Measurements from ENCODE around the gene PCGF3.

PCGF3 gene

GRCh38 chr4:681736-682451 lies 23.7 kb upstream of the PCGF3 start:
- TF ChIP-seq CTCF (conservative IDR thresholded peaks at IDR 0.05): no peak
- no peak for TF ChIP-seq ZFX (IDR thresholded peaks at IDR 0.05)
- H3K27ac ChIP-seq: peak overlapping the region; percentile 33

DNA sequence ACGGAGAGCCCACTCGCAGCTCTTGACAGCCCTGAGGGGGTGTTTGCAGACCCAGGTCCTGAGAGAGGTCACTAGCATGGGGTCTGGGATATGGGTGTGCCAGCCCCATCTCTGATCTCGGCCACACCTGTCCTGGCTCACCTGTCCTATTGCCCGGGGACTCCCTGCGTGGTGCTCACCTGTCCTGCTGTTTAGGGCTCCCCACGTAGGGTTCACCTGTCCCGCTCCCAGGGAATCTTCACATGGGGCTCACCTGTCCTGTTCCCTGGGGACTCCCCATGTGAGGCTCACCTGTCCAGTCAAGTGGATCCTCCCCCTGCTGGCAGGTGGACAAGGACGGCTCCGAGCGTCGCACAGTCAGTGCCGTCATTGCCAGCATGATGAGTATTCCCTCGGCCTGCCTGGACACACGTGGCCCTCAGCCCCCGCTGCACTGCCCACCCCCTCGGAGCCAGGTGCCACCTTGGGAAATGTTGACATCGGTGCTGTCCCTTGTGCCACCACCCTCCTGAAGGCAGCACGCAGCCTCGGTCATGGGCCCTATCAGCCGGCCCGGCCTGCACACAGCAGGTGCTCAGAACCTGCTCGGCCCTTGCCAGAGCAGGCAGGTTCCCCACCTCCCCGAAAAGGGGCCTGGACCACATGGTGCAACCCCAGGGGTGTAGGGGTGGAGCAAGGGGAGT lies 23.0 kb upstream of the PCGF3 start:
- TF ChIP-seq ZFX (IDR thresholded peaks at IDR 0.05) (no peak), CTCF (conservative IDR thresholded peaks at IDR 0.05) (no peak)
- H3K27ac ChIP-seq: peak overlapping the region; percentile 33

DNA sequence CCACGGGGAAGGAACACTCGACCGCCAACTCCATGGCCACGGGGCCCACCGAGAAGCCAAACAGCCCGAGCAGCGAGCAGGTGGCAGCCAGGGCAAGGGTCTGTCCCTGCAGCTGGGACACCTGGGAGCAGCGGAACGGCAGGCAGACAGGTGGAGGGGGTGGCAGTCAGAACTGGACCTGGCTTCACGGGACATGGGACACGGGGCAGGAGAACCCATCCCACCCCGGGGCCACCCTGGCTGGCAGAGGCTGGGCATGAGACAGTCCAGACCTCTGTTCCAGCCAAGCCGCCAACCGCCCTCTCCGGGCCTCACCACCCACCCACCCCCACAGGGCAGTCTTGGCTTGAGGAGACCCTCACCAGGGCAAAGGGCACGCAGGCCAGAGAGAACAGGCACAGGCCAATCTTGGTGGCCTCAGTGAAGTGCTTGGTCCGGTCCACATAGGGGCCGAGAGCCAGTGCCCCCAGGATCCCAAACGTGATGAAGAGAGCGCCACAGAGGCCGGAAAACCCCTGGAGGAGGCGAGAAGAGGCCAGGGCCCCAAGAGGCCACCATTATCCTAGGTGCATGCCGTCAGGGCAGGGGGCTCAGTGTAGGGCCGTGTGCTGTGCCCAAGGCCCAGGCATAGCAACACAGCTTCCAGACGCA lies 22.3 kb upstream of the PCGF3 start:
- H3K27ac ChIP-seq: peak overlapping the region; percentile 33; the same call in 1 of the 2 replicates
- TF ChIP-seq CTCF (conservative IDR thresholded peaks at IDR 0.05) (no peak), ZFX (IDR thresholded peaks at IDR 0.05) (no peak)

- TF ChIP-seq CTCF (conservative IDR thresholded peaks at IDR 0.05) (peak; percentile 82), ZFX (IDR thresholded peaks at IDR 0.05) (no peak)
- no peak overlapping the region for H3K27ac ChIP-seq
Observed at GRCh38 chr4:683982-684622, 21.5 kb upstream of the PCGF3 start.

- no peak overlapping the region for H3K27ac ChIP-seq
- TF ChIP-seq ZFX (IDR thresholded peaks at IDR 0.05) (no peak), CTCF (conservative IDR thresholded peaks at IDR 0.05) (no peak)
Observed at GRCh38 chr4:684623-685327, 20.9 kb upstream of the PCGF3 start.

DNA sequence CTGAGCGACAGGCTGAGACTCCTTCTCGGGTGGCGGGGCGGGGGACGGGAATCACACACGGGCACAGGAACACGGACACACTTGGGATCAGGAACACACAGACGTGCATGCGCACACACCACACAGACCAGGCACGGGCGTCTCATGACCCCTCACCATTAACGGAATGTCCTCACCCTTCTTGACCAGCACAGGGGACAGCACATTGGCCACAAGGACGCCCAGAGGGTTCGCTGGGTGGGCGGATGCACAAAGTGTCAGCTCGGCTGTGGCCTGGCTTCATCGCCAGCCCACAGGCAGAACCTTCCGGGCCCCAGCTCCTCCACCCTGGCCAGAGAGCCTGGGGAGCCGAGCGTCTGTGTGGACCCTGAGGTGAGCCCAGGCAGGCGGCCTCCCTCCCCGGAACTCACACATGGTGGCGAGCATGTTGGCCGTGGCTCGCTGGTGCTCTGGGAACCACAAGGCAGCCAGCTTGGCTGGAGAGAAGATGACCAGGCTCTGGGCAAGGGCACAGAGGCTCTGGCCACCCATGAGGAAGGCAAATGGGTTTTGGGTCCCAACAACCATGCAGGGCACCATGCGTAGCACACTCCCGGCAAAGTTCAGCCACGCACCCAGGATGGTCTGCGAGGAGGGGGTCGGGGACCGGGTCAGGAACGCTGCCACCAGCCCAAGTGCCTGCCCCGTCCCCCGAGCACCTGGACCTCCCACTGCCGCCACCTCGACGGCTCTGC lies 19.8 kb upstream of the PCGF3 start:
- H3K27ac ChIP-seq: peak overlapping the region; percentile 99
- TF ChIP-seq ZFX (IDR thresholded peaks at IDR 0.05): no peak
- TF ChIP-seq CTCF (conservative IDR thresholded peaks at IDR 0.05): no peak
